GM10248 (cell line): ENCODE data around the gene VSIG1.

ENCODE experiments used
- CTCF ChIA-PET: fragments of 300-600 bp; sonication (Branson Sonifier 250); formaldehyde crosslinking; extraction: SDS; loops from one replicate; lab custom pipeline; 2021; ENCODE audit warnings: antibody characterized with exemption; lab: Yijun Ruan, JAX
- POLR2A ChIA-PET: fragments of 350-650 bp; sonication (Branson Sonifier 250); formaldehyde crosslinking; extraction: SDS; loops from one replicate; lab custom pipeline; 2020; ENCODE audit warnings: antibody characterized with exemption; lab: Yijun Ruan, JAX
- DNase-seq: peaks from one replicate; pipeline ENCODE4 v3.0.0; 2012; ENCODE audit errors: extremely low spot score
- TF ChIP-seq, protein P1 (sequence below): IDR thresholded peaks from 2 replicates; pipeline ENCODE4 v1.5.1; 2012; ENCODE audit warnings: mild to moderate bottlenecking, low read depth; ENCODE audit errors: extremely low read depth, missing control alignments, control extremely low read depth

Gene VSIG1

DNA sequence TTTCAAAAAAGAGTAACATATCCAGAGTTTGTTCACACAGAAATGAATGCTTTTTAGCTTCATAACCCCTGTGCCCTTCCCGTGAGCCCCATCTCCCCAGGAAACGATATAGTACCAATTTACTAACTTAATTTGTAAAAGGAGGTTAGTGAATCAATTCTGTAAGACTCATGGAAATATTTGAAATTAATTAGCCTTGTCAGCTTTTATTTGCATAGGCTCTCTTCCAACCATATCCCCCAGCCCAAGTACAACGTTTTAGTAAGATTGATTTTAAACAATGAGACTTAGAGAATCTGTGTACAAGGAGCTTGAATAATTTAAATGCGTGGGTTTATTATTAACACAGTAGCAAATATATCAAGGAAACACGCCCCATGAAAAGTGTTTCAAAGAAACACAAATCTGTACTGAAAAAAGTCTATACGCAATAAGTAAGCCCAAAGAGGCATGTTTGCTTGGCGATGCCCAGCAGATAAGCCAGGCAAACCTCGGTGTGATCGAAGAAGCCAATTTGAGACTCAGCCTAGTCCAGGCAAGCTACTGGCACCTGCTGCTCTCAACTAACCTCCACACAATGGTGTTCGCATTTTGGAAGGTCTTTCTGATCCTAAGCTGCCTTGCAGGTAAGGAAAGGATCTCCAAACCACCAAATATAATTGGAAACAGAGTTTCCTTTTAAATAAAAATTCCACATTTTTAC is at the start of gene VSIG1:
Gene VSIG1 (plus strand): TSS at position 512 of the 703 bp plus-strand sequence. CDS start 66 bp downstream, at position 578.
- CTCF ChIA-PET, result interaction anchor here (1.6 kb wide), 1 partner anchor 24 kb away, joined by 4 read pairs; no protein-coding TSS in a partner anchor
- DNase-seq, result no peak
- TF ChIP-seq, protein P1, sequence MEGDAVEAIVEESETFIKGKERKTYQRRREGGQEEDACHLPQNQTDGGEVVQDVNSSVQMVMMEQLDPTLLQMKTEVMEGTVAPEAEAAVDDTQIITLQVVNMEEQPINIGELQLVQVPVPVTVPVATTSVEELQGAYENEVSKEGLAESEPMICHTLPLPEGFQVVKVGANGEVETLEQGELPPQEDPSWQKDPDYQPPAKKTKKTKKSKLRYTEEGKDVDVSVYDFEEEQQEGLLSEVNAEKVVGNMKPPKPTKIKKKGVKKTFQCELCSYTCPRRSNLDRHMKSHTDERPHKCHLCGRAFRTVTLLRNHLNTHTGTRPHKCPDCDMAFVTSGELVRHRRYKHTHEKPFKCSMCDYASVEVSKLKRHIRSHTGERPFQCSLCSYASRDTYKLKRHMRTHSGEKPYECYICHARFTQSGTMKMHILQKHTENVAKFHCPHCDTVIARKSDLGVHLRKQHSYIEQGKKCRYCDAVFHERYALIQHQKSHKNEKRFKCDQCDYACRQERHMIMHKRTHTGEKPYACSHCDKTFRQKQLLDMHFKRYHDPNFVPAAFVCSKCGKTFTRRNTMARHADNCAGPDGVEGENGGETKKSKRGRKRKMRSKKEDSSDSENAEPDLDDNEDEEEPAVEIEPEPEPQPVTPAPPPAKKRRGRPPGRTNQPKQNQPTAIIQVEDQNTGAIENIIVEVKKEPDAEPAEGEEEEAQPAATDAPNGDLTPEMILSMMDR, result no peak
- POLR2A ChIA-PET, result no interaction called here

DNA sequence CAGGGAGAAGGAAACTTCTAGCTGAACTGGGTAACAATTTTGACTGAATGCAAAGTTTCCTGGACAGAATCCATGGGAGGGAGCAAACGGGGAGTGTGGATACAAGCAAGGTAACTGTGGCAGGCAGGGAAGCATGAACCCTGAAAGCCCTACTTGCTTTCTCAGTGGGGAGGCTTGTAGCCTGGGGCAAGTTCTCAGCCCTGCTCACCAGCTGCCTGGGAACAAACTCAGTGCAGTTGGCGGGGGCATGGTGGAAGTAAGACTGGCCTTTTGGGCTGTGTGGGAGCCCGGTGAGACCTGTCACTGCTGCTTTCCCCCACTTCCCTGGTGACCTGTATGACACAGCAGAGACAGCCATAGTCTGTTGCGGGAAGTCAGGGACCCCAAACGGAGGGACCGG is 48.7 kb upstream of the VSIG1 start:
- ChIA-PET POLR2A (no interaction called here), CTCF (no interaction called here)
- no peak for DNase-seq
- TF ChIP-seq, protein P1, result no peak

DNA sequence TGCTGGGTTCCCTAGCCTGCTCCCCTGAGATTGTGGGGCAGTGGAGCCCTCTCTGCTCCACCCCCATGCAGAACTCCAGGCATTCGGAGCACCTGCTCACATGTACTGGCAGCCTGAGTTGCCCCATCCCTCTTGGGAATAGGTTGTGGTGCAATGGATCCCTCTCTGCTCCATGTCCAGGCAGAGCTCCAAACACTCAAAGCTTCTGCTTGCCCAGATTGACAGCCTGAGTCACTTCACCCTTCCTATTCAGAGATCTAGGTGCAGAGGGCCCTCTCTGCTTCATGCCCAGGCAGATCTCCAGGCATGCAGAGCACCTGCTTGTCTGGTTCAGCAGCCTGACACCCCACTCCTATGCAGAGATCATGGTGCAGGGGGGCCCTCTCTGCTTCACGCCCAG is 44.1 kb upstream of the VSIG1 start:
- ChIA-PET POLR2A (no interaction called here), CTCF (interaction anchor here (0.9 to 1.9 kb wide), 6 partner anchors 9 to 1026 kb away, joined by 3 to 7 read pairs (median 3); no protein-coding TSS in a partner anchor)
- TF ChIP-seq, protein P1, result no peak
- DNase-seq, result no peak

DNA sequence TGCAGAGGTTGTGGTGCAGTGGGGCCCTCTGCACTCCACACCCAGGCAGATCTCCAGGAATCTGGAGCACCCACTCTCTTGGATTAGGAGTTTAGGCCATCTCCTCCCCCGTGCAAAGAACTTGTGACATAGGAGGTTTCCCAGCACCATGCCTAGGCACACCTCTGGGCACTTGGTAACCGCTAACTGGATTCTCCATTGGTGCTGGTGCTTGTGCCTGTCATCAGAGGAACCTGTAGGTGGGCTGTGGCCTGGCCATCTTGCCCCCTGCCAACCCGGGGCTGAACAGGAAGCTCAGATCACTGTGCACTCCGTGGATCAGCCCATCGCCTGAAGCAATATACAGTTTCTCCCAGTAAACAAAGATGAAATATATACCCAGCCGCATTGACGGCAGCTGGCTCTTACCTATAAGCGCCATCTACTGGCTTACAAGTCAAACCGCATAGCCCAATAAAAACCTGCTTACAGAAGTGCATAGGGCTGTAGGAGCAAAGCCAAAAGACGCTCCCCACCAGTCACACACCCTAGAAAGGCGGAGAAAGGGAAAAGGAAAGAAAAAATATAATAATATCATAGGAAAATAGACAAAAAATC is 43.5 kb upstream of the VSIG1 start:
- ChIA-PET CTCF (interaction anchor here (0.9 to 1.9 kb wide), 6 partner anchors 19 to 1027 kb away, joined by 3 to 7 read pairs (median 3); no protein-coding TSS in a partner anchor), POLR2A (no interaction called here)
- TF ChIP-seq, protein P1, result peak; percentile 54
- no peak for DNase-seq

DNA sequence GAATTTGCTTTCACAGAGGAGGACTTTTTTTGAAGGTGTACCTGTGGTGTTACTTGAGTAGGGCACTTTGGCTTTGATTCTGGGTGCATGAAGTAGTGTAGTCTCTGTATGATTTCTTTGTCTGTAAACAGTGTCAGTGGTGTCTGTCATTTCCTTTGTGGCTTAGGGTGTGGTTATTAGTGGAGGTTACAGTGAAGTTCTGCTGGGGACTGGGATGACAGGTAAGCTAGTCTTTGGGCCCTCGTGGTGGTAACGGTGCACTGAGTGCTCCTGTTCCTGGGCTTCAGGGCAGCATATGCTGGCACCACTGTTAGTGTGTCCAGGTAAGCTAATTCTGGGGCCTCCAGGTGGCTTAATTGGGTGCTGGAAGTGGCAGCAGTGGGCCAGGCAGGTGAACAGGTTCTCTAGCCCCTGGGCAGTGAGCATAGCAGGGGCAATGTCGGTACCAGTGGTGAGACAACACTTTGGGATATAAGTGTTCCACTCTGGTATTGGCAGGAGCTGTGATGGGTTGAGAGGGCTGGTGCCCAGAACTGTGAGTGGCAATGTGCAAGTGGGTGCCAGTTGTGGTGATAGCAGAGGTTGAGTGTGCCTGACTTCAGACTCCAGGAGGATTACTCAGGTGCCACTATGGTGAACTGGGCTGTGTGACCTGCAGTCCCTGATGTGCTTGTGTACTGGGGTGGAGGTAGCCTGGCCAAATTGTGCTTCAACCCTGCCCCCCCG is 26.0 kb upstream of the VSIG1 start:
- no peak for DNase-seq
- ChIA-PET POLR2A (no interaction called here), CTCF (interaction anchor here (1.1 to 1.3 kb wide), 2 partner anchors 49 to 52 kb away, joined by 3 to 5 read pairs; no protein-coding TSS in a partner anchor)
- TF ChIP-seq, protein P1, result no peak

DNA sequence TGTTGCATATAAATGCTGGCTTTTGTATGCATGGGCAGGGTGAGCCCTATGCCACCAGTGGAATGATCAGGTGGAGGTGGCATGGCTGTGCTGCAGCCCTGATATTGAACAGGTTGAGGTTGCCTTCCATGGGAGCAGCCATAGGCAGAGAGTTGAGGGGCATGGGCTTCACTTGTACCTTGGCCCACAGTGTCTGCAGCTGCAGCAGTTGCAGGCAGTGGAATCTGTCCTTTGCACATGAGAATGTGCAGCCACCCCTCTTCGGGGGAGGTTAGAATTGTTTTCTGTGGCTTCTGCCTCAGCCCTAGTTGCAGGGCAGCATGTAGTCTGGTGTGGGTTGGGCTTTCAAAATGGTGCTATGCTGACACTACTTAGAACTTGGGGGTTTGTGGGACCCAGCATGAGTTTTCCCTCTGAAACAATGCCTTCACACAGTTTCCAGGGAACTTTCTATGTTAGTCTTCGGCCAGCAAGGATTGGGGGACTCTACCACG is 25.4 kb upstream of the VSIG1 start:
- POLR2A ChIA-PET, result no interaction called here
- no peak for DNase-seq
- TF ChIP-seq, protein P1, result no peak
- CTCF ChIA-PET, result interaction anchor here (1.0 to 4.2 kb wide), 3 partner anchors 51 to 61 kb away, joined by 3 to 26 read pairs (median 5); no protein-coding TSS in a partner anchor
